Measurements from ENCODE around the gene LRP2.

GRCh38 chr2:169119851-169120250, 242.5 kb downstream of the LRP2 start:
- no peak for TF ChIP-seq PBX3 (IDR thresholded peaks at IDR 0.05; ENCODE audit: insufficient replicate concordance, low read depth, low read length)
- no peak for TF ChIP-seq EP300 (IDR thresholded peaks at IDR 0.05; ENCODE audit: borderline replicate concordance in 1 of 2, control insufficient read depth in 1 of 2, low read depth in 2 of 2, low read length in 2 of 2)
- TF ChIP-seq NBN (IDR thresholded peaks at IDR 0.05): no peak
- TF ChIP-seq CTCF (IDR thresholded peaks at IDR 0.05 in 2 of 3, conservative IDR thresholded peaks at IDR 0.05 in 1 of 3; ENCODE audit: control insufficient read depth in 2 of 3, extremely low read depth in 1 of 3, insufficient read depth in 1 of 3, low read depth in 3 of 3, low read length in 3 of 3): no peak
- no peak for TF ChIP-seq NFIC (IDR thresholded peaks at IDR 0.05; ENCODE audit: low read depth, low read length)
- TF ChIP-seq ATF2 (IDR thresholded peaks at IDR 0.05; ENCODE audit: low read length): no peak
- TF ChIP-seq CREM (IDR thresholded peaks at IDR 0.05; ENCODE audit: low read depth): no peak
- no peak for TF ChIP-seq E2F4 (IDR thresholded peaks at IDR 0.05; ENCODE audit: low read depth, low read length)

All from GM12878 (cell line).